Vagina (tissue), 2 donors: ENCODE data around the gene LRRN1.

Experiments
- CTCF ChIP-seq, 3 experiments: fragments of 450-650 bp in 2 of 3; fragments of 200-600 bp in 1 of 3; sonication (generic) in 1 of 3; IDR thresholded peaks; one replicate each; pipeline ENCODE4 v1.5.1; 2017 to 2019; ENCODE audit warnings: antibody characterized with exemption in 3 of 3, mild to moderate bottlenecking in 2 of 3, moderate library complexity in 2 of 3
- POLR2A ChIP-seq, 2 donors: fragments of 450-650 bp; IDR thresholded peaks; one replicate each; pipeline ENCODE4 v1.6.1; 2017; ENCODE audit warnings: antibody characterized with exemption in 2 of 2, mild to moderate bottlenecking in 2 of 2, moderate library complexity in 2 of 2
- POLR2AphosphoS5 ChIP-seq, 2 donors: sonication (generic); formaldehyde crosslinking; IDR thresholded peaks; one replicate each; pipeline ENCODE4 v1.9.0; 2017; ENCODE audit warnings: antibody characterized with exemption in 2 of 2, mild to moderate bottlenecking in 2 of 2, low read depth in 1 of 2; ENCODE audit not compliant: insufficient read depth in 1 of 2

GRCh38 chr3:3855056-3855455, 55.8 kb downstream of the LRRN1 start:
- TF ChIP-seq CTCF (IDR thresholded peaks at IDR 0.05) = no peak
- no peak for TF ChIP-seq POLR2AphosphoS5 (IDR thresholded peaks at IDR 0.05; ENCODE audit: insufficient read depth in 1 of 2, low read depth in 1 of 2)
- TF ChIP-seq POLR2A (IDR thresholded peaks at IDR 0.05) = no peak
